Ovary (tissue), 9 donors: Measurements from ENCODE around the gene RAB31. TPM values are rescaled to one million over a fixed set of nuclear protein-coding genes. Genes with fewer than 3 reads are reported as not detected.

Source experiments
- DNase-seq, 5 donors: peaks; one replicate each; pipeline ENCODE4 v3.0.0-alpha.2; 2019 to 2020
- H3K27ac ChIP-seq, 2 donors: fragments of 200-600 bp; one replicate each; pipeline versions ENCODE4 v1.5.1 to v1.8.0; 2019 to 2022
- H3K27me3 ChIP-seq: fragments of 200-600 bp; one replicate; pipeline ENCODE4 v1.8.0; 2022
- H3K36me3 ChIP-seq: fragments of 200-600 bp; sonication (generic); one replicate; pipeline ENCODE4 v1.5.1; 2019
- H3K4me1 ChIP-seq: one replicate; pipeline ENCODE4 v1.8.1; 2013; ENCODE audit warnings: mild to moderate bottlenecking, moderate library complexity; ENCODE audit not compliant: insufficient read depth
- H3K4me3 ChIP-seq: fragments of 200-600 bp; sonication (generic); one replicate; pipeline ENCODE4 v1.5.1; 2017
- H3K9me3 ChIP-seq, 2 donors: fragments of 200-600 bp in 1 of 2; sonication (generic) in 1 of 2; one replicate each; pipeline versions ENCODE4 v1.5.1 to v1.8.1; 2013 to 2019; ENCODE audit warnings: mild to moderate bottlenecking in 1 of 2, moderate library complexity in 1 of 2
- CTCF ChIP-seq, 3 donors: fragments of 450-650 bp in 2 of 3; fragments of 200-600 bp in 1 of 3; IDR thresholded peaks; one replicate each; pipeline versions ENCODE4 v1.5.1 to v1.8.0; 2016 to 2022; ENCODE audit warnings: antibody characterized with exemption in 3 of 3, mild to moderate bottlenecking in 1 of 3
- EP300 ChIP-seq: sonication (generic); formaldehyde crosslinking; IDR thresholded peaks from one replicate; pipeline ENCODE4 v1.6.1; 2017; ENCODE audit warnings: antibody characterized with exemption
- POLR2A ChIP-seq: fragments of 450-650 bp; IDR thresholded peaks from one replicate; pipeline ENCODE4 v1.6.1; 2017; ENCODE audit warnings: antibody characterized with exemption, mild to moderate bottlenecking, moderate library complexity
- WGBS, 3 donors: extraction: QIAGEN DNeasy Blood & Tissue Kit in 1 of 3; methylation state at CpG; one replicate each; pipeline versions ENCODE4 v1.1.5 to v1.1.7; 2013 to 2017; 5-methylcytosine and 5-hydroxymethylcytosine counted together
- intact Hi-C, 4 donors: fragments of 100-400 bp; cut with DNase I; formaldehyde crosslinking; loops; one replicate each; pipeline versions ENCODE4 v1.11.0 to v1.15.1; 2022 to 2023
- polyA plus RNA-seq, 2 donors: library from polyadenylated mRNA; stranded (reverse); fragments of 200-250 nt in 1 of 2; fragments of 350-450 nt in 1 of 2; fragmentation: Illumina TruSeq in 1 of 2; extraction: RNeasy Lipid Tissue Mini Kit (QIAGEN cat#74804) in 1 of 2; gene quantifications; one replicate each; pipeline ENCODE4 v1.2.3, GENCODE V29; 2013 to 2014
- total RNA-seq, 7 donors: library from RNA; depleted of rRNA in 2 of 7; stranded (reverse); fragments of >200 nt in 2 of 7; fragmentation: NEBNext Ultra II Directional in 3 of 7; extraction: Animal tissue kit (Norgen Biotek cat#: 25700) in 3 of 7; gene quantifications; one replicate each; pipeline versions ENCODE4 v1.1.0 to v1.2.4, GENCODE V29; 2016 to 2023
- donor health status: DM: no; HTN: no; CAD: no; lungs with moderate emphysema.
- donor health status: DM: no; HTN: no; CAD: no.
- donor health status: Bipolar disorder and iron deficiency.
- donor health status: DM: yes; HTN: yes; CAD: no.
- donor health status: DM: no; HTN: no; CAD: no.
- donor health status: DM: yes; HTN: yes; CAD: no.

The RAB31 gene
- total and polyA plus RNA-seq, 9 donors: 37.9 to 188 (median 62.8) TPM

- intact Hi-C loops: no loop called here
- WGBS, 3 donors: 88 to 98% (median 97%) methylated on average over 3 of the region's 3 CpGs
- H3K36me3 ChIP-seq: no peaks in the 10 kb centered on the region
- DNase-seq: no peak
- H3K27me3 ChIP-seq: no peaks in the 10 kb centered on the region
- peaks cover 17% of the 10 kb centered on the region for H3K4me1 ChIP-seq
- H3K27ac ChIP-seq: no peak overlapping the region
- TF ChIP-seq EP300 (no peak), CTCF (IDR thresholded peaks at IDR 0.05) (no peak), POLR2A (no peak)
- H3K4me3 ChIP-seq: no peak overlapping the region
- H3K9me3 ChIP-seq: no peaks in the 10 kb centered on the region
These were observed 158.5 kb downstream of the RAB31 start for GRCh38 chr18:9866627-9867026.

- Histone ChIP-seq H3K9me3 (no peaks in the 10 kb centered on the region), H3K4me1 (peaks cover 17% of the 10 kb centered on the region), H3K27ac (no peak overlapping the region), H3K36me3 (no peaks in the 10 kb centered on the region), H3K27me3 (no peaks in the 10 kb centered on the region), H3K4me3 (no peak overlapping the region)
- WGBS, 3 donors: 91 to 92% (median 91%) methylated on average over 4 of the region's 4 CpGs
- intact Hi-C loops: no loop called here
- TF ChIP-seq EP300 (no peak), POLR2A (no peak), CTCF (IDR thresholded peaks at IDR 0.05) (no peak)
- DNase-seq: no peak
These were observed 159.0 kb downstream of the RAB31 start for GRCh38 chr18:9867071-9867594.

- intact Hi-C loops: no loop called here
- Histone ChIP-seq H3K27me3 (no peaks in the 10 kb centered on the region), H3K36me3 (no peaks in the 10 kb centered on the region), H3K9me3 (no peaks in the 10 kb centered on the region), H3K27ac (peak overlapping the region in 1 of 2 donors; percentile 56), H3K4me1 (peaks cover 17% of the 10 kb centered on the region), H3K4me3 (no peak overlapping the region)
- DNase-seq: no peak
- TF ChIP-seq CTCF (IDR thresholded peaks at IDR 0.05): no peak
- no peak for TF ChIP-seq EP300
- no peak for TF ChIP-seq POLR2A
- 31 to 35% (median 34%) methylated on average over 6 of the region's 6 CpGs for WGBS, 3 donors
These were observed 161.0 kb downstream of the RAB31 start for GRCh38 chr18:9868857-9869714.

- H3K27me3 ChIP-seq: no peaks in the 10 kb centered on the region
- peak; percentile 49 to 76 (median 60) for DNase-seq
- 47 to 51% (median 50%) methylated on average over 9 of the region's 9 CpGs for WGBS, 3 donors
- no peak overlapping the region for H3K4me3 ChIP-seq
- intact Hi-C loops: no loop called here
- peak overlapping the region in 1 of 2 donors; percentile 56 for H3K27ac ChIP-seq
- peaks cover 17% of the 10 kb centered on the region for H3K4me1 ChIP-seq
- TF ChIP-seq CTCF (IDR thresholded peaks at IDR 0.05): no peak
- TF ChIP-seq POLR2A: no peak
- peak; percentile 33 for TF ChIP-seq EP300
- H3K36me3 ChIP-seq: no peaks in the 10 kb centered on the region
- no peaks in the 10 kb centered on the region for H3K9me3 ChIP-seq
These were observed 161.8 kb downstream of the RAB31 start for GRCh38 chr18:9869715-9870430.
